WTC11 (cell line): ENCODE results near the gene UBE3C.

Source experiments
- ATF3 ChIP-seq: sonication (generic); formaldehyde crosslinking; conservative IDR thresholded peaks from 2 replicates; pipeline ENCODE4 v1.8.1; 2022; ENCODE audit warnings: mild to moderate bottlenecking, missing genetic modification reagents
- JUN ChIP-seq: sonication (generic); formaldehyde crosslinking; IDR thresholded peaks from 2 replicates; pipeline ENCODE4 v1.8.0; 2023; ENCODE audit warnings: mild to moderate bottlenecking, missing genetic modification reagents
- MAX ChIP-seq: sonication (generic); formaldehyde crosslinking; IDR thresholded peaks from 2 replicates; pipeline ENCODE4 v1.8.0; 2022; ENCODE audit warnings: mild to moderate bottlenecking, missing genetic modification reagents
- NFYB ChIP-seq: sonication (generic); formaldehyde crosslinking; conservative IDR thresholded peaks from 2 replicates; pipeline ENCODE4 v1.8.0; 2022; ENCODE audit warnings: low read depth, missing genetic modification reagents
- PREB ChIP-seq: sonication (generic); formaldehyde crosslinking; IDR thresholded peaks from 2 replicates; pipeline ENCODE4 v1.8.1; 2022; ENCODE audit warnings: mild to moderate bottlenecking, missing genetic modification reagents, moderate library complexity, borderline replicate concordance
- ZNF121 ChIP-seq: sonication (generic); formaldehyde crosslinking; IDR thresholded peaks from 2 replicates; pipeline ENCODE4 v1.8.0; 2023; ENCODE audit warnings: missing genetic modification reagents
- ZNF232 ChIP-seq: sonication (generic); formaldehyde crosslinking; IDR thresholded peaks from 2 replicates; pipeline ENCODE4 v1.8.0; 2022; ENCODE audit warnings: mild to moderate bottlenecking, missing genetic modification reagents
- TF ChIP-seq, protein P1 (sequence below): fragments of 200-600 bp; IDR thresholded peaks from 2 replicates; pipeline ENCODE4 v1.8.0; 2022; ENCODE audit warnings: antibody characterized with exemption
- TF ChIP-seq, protein P2 (sequence below): sonication (generic); formaldehyde crosslinking; IDR thresholded peaks from 2 replicates; pipeline ENCODE4 v1.8.1; 2023; ENCODE audit warnings: mild to moderate bottlenecking, missing genetic modification reagents, borderline replicate concordance

- TF ChIP-seq, protein P1, sequence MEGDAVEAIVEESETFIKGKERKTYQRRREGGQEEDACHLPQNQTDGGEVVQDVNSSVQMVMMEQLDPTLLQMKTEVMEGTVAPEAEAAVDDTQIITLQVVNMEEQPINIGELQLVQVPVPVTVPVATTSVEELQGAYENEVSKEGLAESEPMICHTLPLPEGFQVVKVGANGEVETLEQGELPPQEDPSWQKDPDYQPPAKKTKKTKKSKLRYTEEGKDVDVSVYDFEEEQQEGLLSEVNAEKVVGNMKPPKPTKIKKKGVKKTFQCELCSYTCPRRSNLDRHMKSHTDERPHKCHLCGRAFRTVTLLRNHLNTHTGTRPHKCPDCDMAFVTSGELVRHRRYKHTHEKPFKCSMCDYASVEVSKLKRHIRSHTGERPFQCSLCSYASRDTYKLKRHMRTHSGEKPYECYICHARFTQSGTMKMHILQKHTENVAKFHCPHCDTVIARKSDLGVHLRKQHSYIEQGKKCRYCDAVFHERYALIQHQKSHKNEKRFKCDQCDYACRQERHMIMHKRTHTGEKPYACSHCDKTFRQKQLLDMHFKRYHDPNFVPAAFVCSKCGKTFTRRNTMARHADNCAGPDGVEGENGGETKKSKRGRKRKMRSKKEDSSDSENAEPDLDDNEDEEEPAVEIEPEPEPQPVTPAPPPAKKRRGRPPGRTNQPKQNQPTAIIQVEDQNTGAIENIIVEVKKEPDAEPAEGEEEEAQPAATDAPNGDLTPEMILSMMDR: no peak
- TF ChIP-seq MAX (CRISPR knock-in tag) (no peak), PREB (no peak), ATF3 (CRISPR knock-in tag) (no peak), JUN (CRISPR knock-in tag) (no peak), ZNF232 (CRISPR knock-in tag) (no peak), NFYB (CRISPR knock-in tag) (no peak), ZNF121 (no peak)
- TF ChIP-seq, protein P2, sequence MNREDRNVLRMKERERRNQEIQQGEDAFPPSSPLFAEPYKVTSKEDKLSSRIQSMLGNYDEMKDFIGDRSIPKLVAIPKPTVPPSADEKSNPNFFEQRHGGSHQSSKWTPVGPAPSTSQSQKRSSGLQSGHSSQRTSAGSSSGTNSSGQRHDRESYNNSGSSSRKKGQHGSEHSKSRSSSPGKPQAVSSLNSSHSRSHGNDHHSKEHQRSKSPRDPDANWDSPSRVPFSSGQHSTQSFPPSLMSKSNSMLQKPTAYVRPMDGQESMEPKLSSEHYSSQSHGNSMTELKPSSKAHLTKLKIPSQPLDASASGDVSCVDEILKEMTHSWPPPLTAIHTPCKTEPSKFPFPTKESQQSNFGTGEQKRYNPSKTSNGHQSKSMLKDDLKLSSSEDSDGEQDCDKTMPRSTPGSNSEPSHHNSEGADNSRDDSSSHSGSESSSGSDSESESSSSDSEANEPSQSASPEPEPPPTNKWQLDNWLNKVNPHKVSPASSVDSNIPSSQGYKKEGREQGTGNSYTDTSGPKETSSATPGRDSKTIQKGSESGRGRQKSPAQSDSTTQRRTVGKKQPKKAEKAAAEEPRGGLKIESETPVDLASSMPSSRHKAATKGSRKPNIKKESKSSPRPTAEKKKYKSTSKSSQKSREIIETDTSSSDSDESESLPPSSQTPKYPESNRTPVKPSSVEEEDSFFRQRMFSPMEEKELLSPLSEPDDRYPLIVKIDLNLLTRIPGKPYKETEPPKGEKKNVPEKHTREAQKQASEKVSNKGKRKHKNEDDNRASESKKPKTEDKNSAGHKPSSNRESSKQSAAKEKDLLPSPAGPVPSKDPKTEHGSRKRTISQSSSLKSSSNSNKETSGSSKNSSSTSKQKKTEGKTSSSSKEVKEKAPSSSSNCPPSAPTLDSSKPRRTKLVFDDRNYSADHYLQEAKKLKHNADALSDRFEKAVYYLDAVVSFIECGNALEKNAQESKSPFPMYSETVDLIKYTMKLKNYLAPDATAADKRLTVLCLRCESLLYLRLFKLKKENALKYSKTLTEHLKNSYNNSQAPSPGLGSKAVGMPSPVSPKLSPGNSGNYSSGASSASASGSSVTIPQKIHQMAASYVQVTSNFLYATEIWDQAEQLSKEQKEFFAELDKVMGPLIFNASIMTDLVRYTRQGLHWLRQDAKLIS (CRISPR knock-in tag): no peak
Observed at GRCh38 chr7:157270060-157270444, 131.3 kb downstream of the UBE3C start.
